Liver (tissue), 3 donors: ENCODE data around the gene KHNYN.

Source experiments
- CTCF ChIP-seq: fragments of 150-350 bp; IDR thresholded peaks from 2 replicates; pipeline ENCODE4 v1.5.1; 2017; ENCODE audit warnings: improper control_type of control experiment, low read depth, low read length; ENCODE audit not compliant: missing input control
- GABPA ChIP-seq, 2 donors: IDR thresholded peaks in 1 of 2; conservative IDR thresholded peaks in 1 of 2; 2 replicates each; pipeline ENCODE4 v1.6.1; 2016; ENCODE audit warnings: antibody characterized with exemption in 2 of 2, mild to moderate bottlenecking in 1 of 2, moderate library complexity in 1 of 2
- RAD21 ChIP-seq, 2 donors: IDR thresholded peaks; 2 replicates each; pipeline ENCODE4 v1.6.1; 2016; ENCODE audit warnings: antibody characterized with exemption in 2 of 2, mild to moderate bottlenecking in 2 of 2
- TF ChIP-seq, protein P1 (sequence below): IDR thresholded peaks from 2 replicates; pipeline ENCODE4 v1.6.1; 2016; ENCODE audit warnings: antibody characterized with exemption, mild to moderate bottlenecking
- TF ChIP-seq, protein P2 (sequence below): IDR thresholded peaks from 2 replicates; pipeline ENCODE4 v1.6.1; 2016; ENCODE audit warnings: antibody characterized with exemption
- donor health status: healthy.
- donor health status: healthy.

- TF ChIP-seq CTCF (no peak), GABPA (IDR thresholded peaks at IDR 0.05 in 1 of 2, conservative IDR thresholded peaks at IDR 0.05 in 1 of 2) (no peak), RAD21 (IDR thresholded peaks at IDR 0.05) (no peak)
- TF ChIP-seq, protein P1, sequence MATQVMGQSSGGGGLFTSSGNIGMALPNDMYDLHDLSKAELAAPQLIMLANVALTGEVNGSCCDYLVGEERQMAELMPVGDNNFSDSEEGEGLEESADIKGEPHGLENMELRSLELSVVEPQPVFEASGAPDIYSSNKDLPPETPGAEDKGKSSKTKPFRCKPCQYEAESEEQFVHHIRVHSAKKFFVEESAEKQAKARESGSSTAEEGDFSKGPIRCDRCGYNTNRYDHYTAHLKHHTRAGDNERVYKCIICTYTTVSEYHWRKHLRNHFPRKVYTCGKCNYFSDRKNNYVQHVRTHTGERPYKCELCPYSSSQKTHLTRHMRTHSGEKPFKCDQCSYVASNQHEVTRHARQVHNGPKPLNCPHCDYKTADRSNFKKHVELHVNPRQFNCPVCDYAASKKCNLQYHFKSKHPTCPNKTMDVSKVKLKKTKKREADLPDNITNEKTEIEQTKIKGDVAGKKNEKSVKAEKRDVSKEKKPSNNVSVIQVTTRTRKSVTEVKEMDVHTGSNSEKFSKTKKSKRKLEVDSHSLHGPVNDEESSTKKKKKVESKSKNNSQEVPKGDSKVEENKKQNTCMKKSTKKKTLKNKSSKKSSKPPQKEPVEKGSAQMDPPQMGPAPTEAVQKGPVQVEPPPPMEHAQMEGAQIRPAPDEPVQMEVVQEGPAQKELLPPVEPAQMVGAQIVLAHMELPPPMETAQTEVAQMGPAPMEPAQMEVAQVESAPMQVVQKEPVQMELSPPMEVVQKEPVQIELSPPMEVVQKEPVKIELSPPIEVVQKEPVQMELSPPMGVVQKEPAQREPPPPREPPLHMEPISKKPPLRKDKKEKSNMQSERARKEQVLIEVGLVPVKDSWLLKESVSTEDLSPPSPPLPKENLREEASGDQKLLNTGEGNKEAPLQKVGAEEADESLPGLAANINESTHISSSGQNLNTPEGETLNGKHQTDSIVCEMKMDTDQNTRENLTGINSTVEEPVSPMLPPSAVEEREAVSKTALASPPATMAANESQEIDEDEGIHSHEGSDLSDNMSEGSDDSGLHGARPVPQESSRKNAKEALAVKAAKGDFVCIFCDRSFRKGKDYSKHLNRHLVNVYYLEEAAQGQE = no peak
- TF ChIP-seq, protein P2, sequence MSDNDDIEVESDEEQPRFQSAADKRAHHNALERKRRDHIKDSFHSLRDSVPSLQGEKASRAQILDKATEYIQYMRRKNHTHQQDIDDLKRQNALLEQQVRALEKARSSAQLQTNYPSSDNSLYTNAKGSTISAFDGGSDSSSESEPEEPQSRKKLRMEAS = no peak
Observed at GRCh38 chr14:24430143-24430681, 458 bp downstream of the KHNYN start.
